H9 (cell line): ENCODE data around the gene MS4A18. TPM values are rescaled to one million over a fixed set of nuclear protein-coding genes. Genes with fewer than 3 reads are reported as not detected.

Experiments used
- DNase-seq: peaks from one replicate; pipeline ENCODE4 v3.0.0-alpha.2; 2017
- H2AFZ ChIP-seq: one replicate; pipeline ENCODE4 v1.6.1; 2013; ENCODE audit warnings: mild to moderate bottlenecking, low read length, control low read depth, moderate library complexity
- H2AK5ac ChIP-seq: 2 replicates; pipeline ENCODE4 v1.6.1; 2013; ENCODE audit warnings: low read length, control low read depth, mixed read lengths; ENCODE audit not compliant: insufficient read length
- H2BK120ac ChIP-seq: one replicate; pipeline ENCODE4 v1.6.1; 2013; ENCODE audit warnings: low read depth, mild to moderate bottlenecking, low read length, control low read depth, inconsistent platforms; ENCODE audit not compliant: poor library complexity, severe bottlenecking
- H2BK12ac ChIP-seq: 2 replicates; pipeline ENCODE4 v1.6.1; 2013; ENCODE audit warnings: low read length, control low read depth, mixed read lengths, low read depth; ENCODE audit not compliant: insufficient read length
- H2BK15ac ChIP-seq: 2 replicates; pipeline ENCODE4 v1.6.1; 2013; ENCODE audit warnings: low read depth, low read length, control low read depth
- H2BK20ac ChIP-seq: one replicate; pipeline ENCODE4 v1.6.1; 2013; ENCODE audit warnings: low read depth, mild to moderate bottlenecking, low read length, control low read depth, inconsistent platforms; ENCODE audit not compliant: poor library complexity, severe bottlenecking
- H2BK5ac ChIP-seq: 2 replicates; pipeline ENCODE4 v1.6.1; 2013; ENCODE audit warnings: low read length, control low read depth, mixed read lengths; ENCODE audit not compliant: insufficient read length
- H3K14ac ChIP-seq: 2 replicates; pipeline ENCODE4 v1.6.1; 2013; ENCODE audit warnings: low read length, control low read depth; ENCODE audit not compliant: insufficient read depth
- H3K18ac ChIP-seq: 2 replicates; pipeline ENCODE4 v1.6.1; 2013; ENCODE audit warnings: low read depth, mild to moderate bottlenecking, mixed read lengths, low read length, control low read depth; ENCODE audit not compliant: insufficient read length
- H3K23ac ChIP-seq: 2 replicates; pipeline ENCODE4 v1.6.1; 2013; ENCODE audit warnings: low read length, control low read depth, mixed read lengths, low read depth; ENCODE audit not compliant: insufficient read length
- H3K23me2 ChIP-seq: 2 replicates; pipeline ENCODE4 v1.6.1; 2013; ENCODE audit warnings: low read depth, mild to moderate bottlenecking, mixed read lengths, low read length, control low read depth; ENCODE audit not compliant: insufficient read length, poor library complexity, severe bottlenecking
- H3K27ac ChIP-seq: 2 replicates; pipeline ENCODE4 v1.5.1; 2013; ENCODE audit warnings: low read length, control low read depth, mixed read lengths, low read depth; ENCODE audit not compliant: insufficient read length
- H3K27me3 ChIP-seq: 2 replicates; pipeline ENCODE4 v1.6.1; 2013; ENCODE audit warnings: low read length, control low read depth, inconsistent platforms; ENCODE audit not compliant: insufficient read depth
- H3K4ac ChIP-seq: 2 replicates; pipeline ENCODE4 v1.6.1; 2013; ENCODE audit warnings: low read depth, mild to moderate bottlenecking, control low read depth, inconsistent platforms, low read length, moderate library complexity
- H3K4me1 ChIP-seq: 2 replicates; pipeline ENCODE4 v1.6.1; 2013; ENCODE audit warnings: low read length, control low read depth, inconsistent platforms; ENCODE audit not compliant: insufficient read depth
- H3K4me2 ChIP-seq: 2 replicates; pipeline ENCODE4 v1.6.1; 2013; ENCODE audit warnings: low read length, control low read depth, mixed read lengths; ENCODE audit not compliant: insufficient read length, insufficient read depth
- H3K56ac ChIP-seq: 2 replicates; pipeline ENCODE4 v1.6.1; 2013; ENCODE audit warnings: low read depth, mild to moderate bottlenecking, mixed read lengths, low read length, control low read depth; ENCODE audit not compliant: insufficient read length
- H3K79me1 ChIP-seq: 2 replicates; pipeline ENCODE4 v1.6.1; 2013; ENCODE audit warnings: low read depth, mild to moderate bottlenecking, moderate library complexity, low read length, control low read depth, inconsistent platforms; ENCODE audit not compliant: insufficient read depth, poor library complexity, severe bottlenecking
- H3K79me2 ChIP-seq: 2 replicates; pipeline ENCODE4 v1.6.1; 2013; ENCODE audit warnings: low read length, control low read depth, inconsistent platforms; ENCODE audit not compliant: insufficient read depth
- H3K9ac ChIP-seq: 2 replicates; pipeline ENCODE4 v1.6.1; 2013; ENCODE audit warnings: low read length, control low read depth, mixed read lengths; ENCODE audit not compliant: insufficient read length; ENCODE audit errors: extremely low read depth
- H3K9me3 ChIP-seq: one replicate; pipeline ENCODE4 v1.6.1; 2013; ENCODE audit warnings: low read depth, low read length, inconsistent platforms; ENCODE audit not compliant: control insufficient read depth
- H3T11ph ChIP-seq: one replicate; pipeline ENCODE4 v1.6.1; 2013; ENCODE audit warnings: mild to moderate bottlenecking, low read length, control low read depth, inconsistent platforms
- H4K20me1 ChIP-seq: one replicate; pipeline ENCODE4 v1.6.1; 2013; ENCODE audit not compliant: control insufficient read depth, insufficient read length, insufficient read depth
- H4K5ac ChIP-seq: 2 replicates; pipeline ENCODE4 v1.6.1; 2013; ENCODE audit warnings: low read depth, mild to moderate bottlenecking, mixed read lengths, low read length, control low read depth; ENCODE audit not compliant: insufficient read length
- H4K8ac ChIP-seq: replicated peaks from 2 replicates; pipeline ENCODE4 v1.6.1; 2013; ENCODE audit warnings: low read length, control low read depth, mixed read lengths, low read depth; ENCODE audit not compliant: insufficient read length
- H4K91ac ChIP-seq: 2 replicates; pipeline ENCODE4 v1.6.1; 2013; ENCODE audit warnings: low read depth, mild to moderate bottlenecking, moderate library complexity, mixed read lengths, low read length, control low read depth; ENCODE audit not compliant: insufficient read length
- H3K27ac Mint-ChIP-seq, 3 experiments: 2 replicates in 2 of 3; 3 replicates in 1 of 3; pipeline ENCODE4 v1.8.0; 2020 to 2021; ENCODE audit warnings: mixed read lengths in 3 of 3, mild to moderate bottlenecking in 1 of 3, moderate library complexity in 1 of 3
- H3K27me3 Mint-ChIP-seq: 2 replicates; pipeline ENCODE4 v1.8.0; 2021; ENCODE audit warnings: low read depth, mild to moderate bottlenecking, moderate library complexity, mixed read lengths
- H3K36me3 Mint-ChIP-seq, 3 experiments: 2 replicates in 2 of 3; 3 replicates in 1 of 3; pipeline ENCODE4 v1.8.0; 2020 to 2021; ENCODE audit warnings: low read depth in 3 of 3, mixed read lengths in 3 of 3; ENCODE audit not compliant: insufficient read depth in 1 of 3
- H3K4me1 Mint-ChIP-seq, 2 experiments: 2 replicates each; pipeline ENCODE4 v1.8.0; 2020; ENCODE audit warnings: mixed read lengths in 2 of 2
- H3K4me3 Mint-ChIP-seq, 2 experiments: 2 replicates in 1 of 2; 3 replicates in 1 of 2; pipeline ENCODE4 v1.8.0; 2020 to 2021; ENCODE audit warnings: mild to moderate bottlenecking in 2 of 2, mixed read lengths in 2 of 2, moderate library complexity in 1 of 2
- H3K9me3 Mint-ChIP-seq, 2 experiments: 2 replicates in 1 of 2; 3 replicates in 1 of 2; pipeline ENCODE4 v1.8.0; 2020; ENCODE audit warnings: mild to moderate bottlenecking in 2 of 2, mixed read lengths in 2 of 2, moderate library complexity in 1 of 2
- CTCF ChIP-seq: fragments of 200-600 bp; sonication (generic); conservative IDR thresholded peaks from 3 replicates; pipeline ENCODE4 v1.8.0; 2021; ENCODE audit warnings: antibody characterized with exemption, mild to moderate bottlenecking
- WGBS: extraction: QIAGEN DNeasy Blood & Tissue Kit; methylation state at CpG from one replicate; pipeline ENCODE4 v1.1.7; 2013; ENCODE audit warnings: missing lambda C conversion rate, low lambda C conversion rate, mixed read lengths; ENCODE audit not compliant: insufficient read length; ENCODE audit errors: extremely low coverage; 5-methylcytosine and 5-hydroxymethylcytosine counted together
- total RNA-seq: library from RNA; stranded (reverse); gene quantifications from 2 replicates; pipeline ENCODE4 v1.2.1, GENCODE V29; 2021

MS4A18 gene
- total RNA-seq, 1 experiment from 2014 or later = not detected

GRCh38 chr11:60710482-60710881 lies 14.0 kb upstream of the MS4A18 start:
- Histone ChIP-seq H3T11ph (no peak overlapping the region), H3K9me3 (no peaks in the 10 kb centered on the region), H2AK5ac (no peak overlapping the region), H4K5ac (no peak overlapping the region), H2BK20ac (no peak overlapping the region), H4K8ac (no peak overlapping the region), H3K79me1 (no peaks in the 10 kb centered on the region), H3K56ac (no peak overlapping the region), H3K79me2 (no peaks in the 10 kb centered on the region), H4K20me1 (no peaks in the 10 kb centered on the region), H3K27ac (no peak overlapping the region), H3K27me3 (no peaks in the 10 kb centered on the region), H3K4me2 (no peak overlapping the region), H3K4me1 (no peaks in the 10 kb centered on the region), H2AFZ (no peak overlapping the region), H3K18ac (no peak overlapping the region), H3K4ac (no peak overlapping the region), H4K91ac (no peak overlapping the region), H2BK12ac (no peak overlapping the region), H3K23ac (no peak overlapping the region), H2BK15ac (no peak overlapping the region), H3K14ac (no peak overlapping the region), H3K9ac (no peak overlapping the region), H2BK5ac (no peak overlapping the region), H2BK120ac (no peak overlapping the region), H3K23me2 (no peaks in the 10 kb centered on the region)
- TF ChIP-seq CTCF = peak; percentile 64
- no CpG with 5 or more reads among the region's 4 CpGs for WGBS
- Mint-ChIP-seq H3K4me1 (peaks cover 3 to 6% of the 10 kb centered on the region in 2 experiments; a peak in 2 of 4 replicates), H3K27me3 (peaks cover 2% of the 10 kb centered on the region; the same call in 1 of the 2 replicates), H3K9me3 (no peaks in the 10 kb centered on the region), H3K4me3 (no peak overlapping the region), H3K27ac (no peak overlapping the region), H3K36me3 (peaks cover 0 to 2% (median 0%) of the 10 kb centered on the region in 3 experiments; a peak in 1 of 7 replicates)
- peak; percentile 62 for DNase-seq
